SK-N-SH (cell line): Measurements from ENCODE around the gene MRPL14.

Experiments used
- ELF1 ChIP-seq: IDR thresholded peaks from 2 replicates; pipeline ENCODE4 v1.4.0; 2012
- EP300 ChIP-seq, 2 experiments: IDR thresholded peaks; 2 replicates each; pipeline versions ENCODE4 v1.4.0 to v1.6.1; 2012; ENCODE audit warnings: borderline replicate concordance in 1 of 2, low read depth in 1 of 2, low read length in 1 of 2
- EZH2phosphoT487 ChIP-seq: fragments of 200-600 bp; sonication (generic); IDR thresholded peaks from 2 replicates; pipeline ENCODE4 v1.6.1; 2017; ENCODE audit warnings: low read depth, mixed run types, mild to moderate bottlenecking, antibody characterized with exemption, moderate library complexity, borderline replicate concordance
- GATA2 ChIP-seq: sonication (generic); formaldehyde crosslinking; IDR thresholded peaks from 2 replicates; pipeline ENCODE4 v1.5.0; 2020; ENCODE audit warnings: mild to moderate bottlenecking, missing genetic modification reagents
- NFIC ChIP-seq: IDR thresholded peaks from 2 replicates; pipeline ENCODE4 v1.4.0; 2012; ENCODE audit warnings: borderline replicate concordance
- NRF1 ChIP-seq: IDR thresholded peaks from 2 replicates; pipeline ENCODE4 v1.6.1; 2012; ENCODE audit warnings: low read depth, mild to moderate bottlenecking, low read length
- POLR2AphosphoS5 ChIP-seq: IDR thresholded peaks from 2 replicates; pipeline ENCODE4 v1.6.1; 2012; ENCODE audit warnings: low read depth, low read length
- RFX5 ChIP-seq: IDR thresholded peaks from 2 replicates; pipeline ENCODE4 v1.6.1; 2012; ENCODE audit warnings: mild to moderate bottlenecking, improper control_type of control experiment, low read length
- SMC3 ChIP-seq: IDR thresholded peaks from 2 replicates; pipeline ENCODE4 v1.6.1; 2012; ENCODE audit warnings: low read depth, low read length, improper control_type of control experiment
- TCF12 ChIP-seq: IDR thresholded peaks from 2 replicates; pipeline ENCODE4 v1.4.0; 2012
- TF ChIP-seq, protein P1 (sequence below): fragments of 150-350 bp; IDR thresholded peaks from 2 replicates; pipeline ENCODE4 v1.6.1; 2017; ENCODE audit warnings: antibody characterized with exemption, low read length, low read depth, borderline replicate concordance
- TF ChIP-seq, protein P2 (sequence below): fragments of 200-600 bp; sonication (generic); IDR thresholded peaks from 2 replicates; pipeline ENCODE4 v1.6.1; 2017; ENCODE audit warnings: antibody characterized with exemption, mild to moderate bottlenecking, moderate library complexity

DNA sequence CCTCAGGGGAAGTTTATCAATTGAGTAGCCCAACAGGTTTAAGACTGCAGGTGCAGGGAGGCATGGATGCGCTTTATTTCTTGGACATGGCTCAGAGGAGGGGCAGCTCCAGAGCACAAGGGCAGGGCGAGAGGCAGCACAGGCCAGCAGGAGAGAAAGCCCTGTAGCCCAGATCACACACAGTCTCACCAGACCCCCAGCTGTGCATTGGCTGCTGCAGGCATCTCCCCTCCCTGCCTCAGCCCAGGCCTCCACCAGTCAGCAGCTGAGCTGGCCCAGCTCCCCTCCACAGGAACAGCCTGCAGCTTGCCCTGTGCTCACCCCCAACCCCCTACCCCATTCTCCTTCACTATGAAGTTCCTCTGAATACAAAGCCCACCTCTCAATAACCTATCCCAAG, 24.7 kb downstream of the MRPL14 start:
- TF ChIP-seq NRF1 (no peak), SMC3 (no peak), POLR2AphosphoS5 (no peak), NFIC (no peak), TCF12 (no peak), RFX5 (no peak), GATA2 (CRISPR knock-in tag) (no peak), ELF1 (no peak), EZH2phosphoT487 (no peak), EP300 (IDR thresholded peaks at IDR 0.05; ENCODE audit: borderline replicate concordance in 1 of 2, low read depth in 1 of 2, low read length in 1 of 2) (no peak)
- TF ChIP-seq, protein P1, sequence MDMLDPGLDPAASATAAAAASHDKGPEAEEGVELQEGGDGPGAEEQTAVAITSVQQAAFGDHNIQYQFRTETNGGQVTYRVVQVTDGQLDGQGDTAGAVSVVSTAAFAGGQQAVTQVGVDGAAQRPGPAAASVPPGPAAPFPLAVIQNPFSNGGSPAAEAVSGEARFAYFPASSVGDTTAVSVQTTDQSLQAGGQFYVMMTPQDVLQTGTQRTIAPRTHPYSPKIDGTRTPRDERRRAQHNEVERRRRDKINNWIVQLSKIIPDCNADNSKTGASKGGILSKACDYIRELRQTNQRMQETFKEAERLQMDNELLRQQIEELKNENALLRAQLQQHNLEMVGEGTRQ: no peak
- TF ChIP-seq, protein P2, sequence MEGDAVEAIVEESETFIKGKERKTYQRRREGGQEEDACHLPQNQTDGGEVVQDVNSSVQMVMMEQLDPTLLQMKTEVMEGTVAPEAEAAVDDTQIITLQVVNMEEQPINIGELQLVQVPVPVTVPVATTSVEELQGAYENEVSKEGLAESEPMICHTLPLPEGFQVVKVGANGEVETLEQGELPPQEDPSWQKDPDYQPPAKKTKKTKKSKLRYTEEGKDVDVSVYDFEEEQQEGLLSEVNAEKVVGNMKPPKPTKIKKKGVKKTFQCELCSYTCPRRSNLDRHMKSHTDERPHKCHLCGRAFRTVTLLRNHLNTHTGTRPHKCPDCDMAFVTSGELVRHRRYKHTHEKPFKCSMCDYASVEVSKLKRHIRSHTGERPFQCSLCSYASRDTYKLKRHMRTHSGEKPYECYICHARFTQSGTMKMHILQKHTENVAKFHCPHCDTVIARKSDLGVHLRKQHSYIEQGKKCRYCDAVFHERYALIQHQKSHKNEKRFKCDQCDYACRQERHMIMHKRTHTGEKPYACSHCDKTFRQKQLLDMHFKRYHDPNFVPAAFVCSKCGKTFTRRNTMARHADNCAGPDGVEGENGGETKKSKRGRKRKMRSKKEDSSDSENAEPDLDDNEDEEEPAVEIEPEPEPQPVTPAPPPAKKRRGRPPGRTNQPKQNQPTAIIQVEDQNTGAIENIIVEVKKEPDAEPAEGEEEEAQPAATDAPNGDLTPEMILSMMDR: no peak
